ENCODE results near the gene IGFL1. TPM values are rescaled to one million over a fixed set of nuclear protein-coding genes. Genes with fewer than 3 reads are reported as not detected.

IGFL1 gene
- total RNA-seq, 1 donor from 2014 or later, result not detected

DNA sequence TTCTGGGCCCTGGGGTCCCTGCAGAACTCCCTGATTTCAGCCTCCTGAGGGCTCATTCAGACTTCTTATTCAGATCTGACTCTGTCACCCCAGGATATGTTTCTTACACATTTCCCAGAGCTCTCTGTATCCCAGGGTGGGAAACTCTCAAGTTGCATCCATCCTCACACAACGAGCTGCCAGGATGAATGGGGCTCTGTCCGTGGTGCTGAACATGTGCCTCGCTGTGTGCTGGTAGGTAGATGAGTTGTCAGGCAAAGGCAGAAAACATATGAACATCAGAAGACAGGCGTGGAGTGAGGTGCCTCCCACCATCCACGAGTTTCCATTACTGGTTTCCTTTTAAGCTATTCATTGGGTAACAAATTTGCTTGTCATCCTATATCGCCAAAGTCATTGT, 11.4 kb upstream of the IGFL1 start:
- Histone ChIP-seq H3K4me3 (ENCODE audit: insufficient read depth, low read depth, low read length) (no peak overlapping the region), H4K20me1 (ENCODE audit: insufficient read depth, low read length) (peaks cover 7% of the 10 kb centered on the region), H3K9me3 (ENCODE audit: insufficient read depth, low read depth, low read length) (no peaks in the 10 kb centered on the region), H3K27me3 (ENCODE audit: insufficient read depth, low read length) (peaks cover 38% of the 10 kb centered on the region), H3K36me3 (ENCODE audit: insufficient read depth, low read length) (no peaks in the 10 kb centered on the region), H3K27ac (ENCODE audit: low read depth, low read length) (no peak overlapping the region), H3K9ac (ENCODE audit: low read length) (no peak overlapping the region), H3K4me2 (ENCODE audit: low read length) (no peak overlapping the region), H2AFZ (ENCODE audit: low read depth, low read length) (no peak overlapping the region), H3K79me2 (ENCODE audit: insufficient read depth, low read length) (no peaks in the 10 kb centered on the region), H3K4me1 (ENCODE audit: insufficient read depth, low read length) (no peaks in the 10 kb centered on the region)
- Mint-ChIP-seq H3K27me3 (ENCODE audit: low read depth, unreplicated experiment) (peaks cover 57% of the 10 kb centered on the region), H3K27ac (ENCODE audit: unreplicated experiment) (no peak overlapping the region), H3K36me3 (ENCODE audit: low read depth, unreplicated experiment) (no peaks in the 10 kb centered on the region), H3K4me3 (ENCODE audit: unreplicated experiment) (no peak overlapping the region), H3K9me3 (ENCODE audit: unreplicated experiment) (peaks cover 6% of the 10 kb centered on the region), H3K4me1 (ENCODE audit: low read depth, unreplicated experiment) (peaks cover 12% of the 10 kb centered on the region)
- TF ChIP-seq, protein P1, sequence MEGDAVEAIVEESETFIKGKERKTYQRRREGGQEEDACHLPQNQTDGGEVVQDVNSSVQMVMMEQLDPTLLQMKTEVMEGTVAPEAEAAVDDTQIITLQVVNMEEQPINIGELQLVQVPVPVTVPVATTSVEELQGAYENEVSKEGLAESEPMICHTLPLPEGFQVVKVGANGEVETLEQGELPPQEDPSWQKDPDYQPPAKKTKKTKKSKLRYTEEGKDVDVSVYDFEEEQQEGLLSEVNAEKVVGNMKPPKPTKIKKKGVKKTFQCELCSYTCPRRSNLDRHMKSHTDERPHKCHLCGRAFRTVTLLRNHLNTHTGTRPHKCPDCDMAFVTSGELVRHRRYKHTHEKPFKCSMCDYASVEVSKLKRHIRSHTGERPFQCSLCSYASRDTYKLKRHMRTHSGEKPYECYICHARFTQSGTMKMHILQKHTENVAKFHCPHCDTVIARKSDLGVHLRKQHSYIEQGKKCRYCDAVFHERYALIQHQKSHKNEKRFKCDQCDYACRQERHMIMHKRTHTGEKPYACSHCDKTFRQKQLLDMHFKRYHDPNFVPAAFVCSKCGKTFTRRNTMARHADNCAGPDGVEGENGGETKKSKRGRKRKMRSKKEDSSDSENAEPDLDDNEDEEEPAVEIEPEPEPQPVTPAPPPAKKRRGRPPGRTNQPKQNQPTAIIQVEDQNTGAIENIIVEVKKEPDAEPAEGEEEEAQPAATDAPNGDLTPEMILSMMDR (IDR thresholded peaks at IDR 0.05; ENCODE audit: insufficient read depth, low read depth, low read length), result no peak
- no peak for TF ChIP-seq EZH2 (IDR thresholded peaks at IDR 0.05; ENCODE audit: insufficient read depth, low read length)
- DNase-seq (ENCODE audit: low read depth), result peak; percentile 25
- FAIRE-seq, result no peak

DNA sequence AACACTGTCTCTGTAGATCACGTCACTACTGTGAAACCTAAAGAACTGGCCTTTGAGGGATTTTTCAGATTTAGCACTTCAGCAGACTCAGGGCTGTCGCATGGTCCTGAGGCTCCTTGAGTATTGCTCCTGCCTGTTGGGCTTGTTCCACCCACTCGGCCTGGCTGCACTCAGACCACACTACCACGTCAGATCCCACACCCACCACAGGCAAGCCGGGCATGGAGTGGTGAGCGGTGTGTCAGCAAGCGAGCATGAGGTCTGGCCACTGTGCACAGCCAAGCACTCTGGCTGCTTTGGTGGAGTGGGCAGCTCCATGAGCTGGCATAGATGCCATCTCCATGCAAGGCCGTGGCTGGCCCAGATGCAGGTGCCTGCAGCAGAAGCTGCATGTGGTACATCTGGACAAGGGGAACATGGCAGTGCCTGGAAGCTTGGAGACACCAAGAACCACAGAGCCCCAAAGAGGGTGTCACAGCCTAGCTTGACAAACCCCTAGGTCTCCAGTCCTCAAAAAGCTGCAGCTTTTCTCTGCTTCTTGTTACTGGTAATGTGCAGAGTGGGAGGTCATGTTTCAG, 9.4 kb upstream of the IGFL1 start:
- no peak for TF ChIP-seq EZH2 (IDR thresholded peaks at IDR 0.05; ENCODE audit: insufficient read depth, low read length)
- TF ChIP-seq, protein P1 (IDR thresholded peaks at IDR 0.05; ENCODE audit: insufficient read depth, low read depth, low read length), result no peak
- no peaks in the 10 kb centered on the region for H3K9me3 ChIP-seq (ENCODE audit: insufficient read depth, low read depth, low read length)
- H3K4me3 Mint-ChIP-seq (ENCODE audit: unreplicated experiment), result no peak overlapping the region
- no peaks in the 10 kb centered on the region for H3K36me3 ChIP-seq (ENCODE audit: insufficient read depth, low read length)
- peaks cover 8% of the 10 kb centered on the region for H3K9me3 Mint-ChIP-seq (ENCODE audit: unreplicated experiment)
- H3K4me1 Mint-ChIP-seq (ENCODE audit: low read depth, unreplicated experiment), result peaks cover 9% of the 10 kb centered on the region
- no peak overlapping the region for H3K4me3 ChIP-seq (ENCODE audit: insufficient read depth, low read depth, low read length)
- peaks cover 48% of the 10 kb centered on the region for H3K27me3 ChIP-seq (ENCODE audit: insufficient read depth, low read length)
- DNase-seq (ENCODE audit: low read depth), result no peak
- H3K27ac ChIP-seq (ENCODE audit: low read depth, low read length), result no peak overlapping the region
- H3K9ac ChIP-seq (ENCODE audit: low read length), result no peak overlapping the region
- peaks cover 57% of the 10 kb centered on the region for H3K27me3 Mint-ChIP-seq (ENCODE audit: low read depth, unreplicated experiment)
- H3K79me2 ChIP-seq (ENCODE audit: insufficient read depth, low read length), result no peaks in the 10 kb centered on the region
- no peak overlapping the region for H3K4me2 ChIP-seq (ENCODE audit: low read length)
- H3K36me3 Mint-ChIP-seq (ENCODE audit: low read depth, unreplicated experiment), result no peaks in the 10 kb centered on the region
- FAIRE-seq, result no peak
- H3K4me1 ChIP-seq (ENCODE audit: insufficient read depth, low read length), result no peaks in the 10 kb centered on the region
- H4K20me1 ChIP-seq (ENCODE audit: insufficient read depth, low read length), result peaks cover 7% of the 10 kb centered on the region
- H3K27ac Mint-ChIP-seq (ENCODE audit: unreplicated experiment), result no peak overlapping the region
- H2AFZ ChIP-seq (ENCODE audit: low read depth, low read length), result no peak overlapping the region

DNA sequence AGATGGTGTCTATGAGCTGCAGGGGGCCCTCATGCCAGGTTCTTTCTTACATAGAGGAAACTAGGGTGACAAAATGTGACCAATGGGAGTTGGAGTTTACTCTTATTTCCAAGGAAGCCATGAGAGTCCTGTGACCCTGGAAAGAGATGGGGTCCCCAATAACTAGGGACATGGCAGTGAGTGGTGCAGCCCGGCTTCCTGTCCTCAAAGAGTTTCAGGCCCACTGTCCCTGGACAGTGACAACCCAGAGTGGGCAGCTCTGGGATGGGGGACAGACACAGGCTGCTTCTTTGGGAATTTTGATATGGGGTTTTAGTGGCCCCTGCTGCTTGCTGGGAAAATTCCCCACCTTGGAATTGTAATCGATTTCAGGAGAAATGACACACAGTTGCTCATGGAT, 8.4 kb upstream of the IGFL1 start:
- no peaks in the 10 kb centered on the region for H3K36me3 ChIP-seq (ENCODE audit: insufficient read depth, low read length)
- peaks cover 59% of the 10 kb centered on the region for H3K27me3 ChIP-seq (ENCODE audit: insufficient read depth, low read length)
- Mint-ChIP-seq H3K9me3 (ENCODE audit: unreplicated experiment) (peaks cover 8% of the 10 kb centered on the region), H3K4me1 (ENCODE audit: low read depth, unreplicated experiment) (peaks cover 9% of the 10 kb centered on the region), H3K36me3 (ENCODE audit: low read depth, unreplicated experiment) (no peaks in the 10 kb centered on the region), H3K27me3 (ENCODE audit: low read depth, unreplicated experiment) (peaks cover 56% of the 10 kb centered on the region), H3K27ac (ENCODE audit: unreplicated experiment) (no peak overlapping the region), H3K4me3 (ENCODE audit: unreplicated experiment) (no peak overlapping the region)
- TF ChIP-seq EZH2 (IDR thresholded peaks at IDR 0.05; ENCODE audit: insufficient read depth, low read length), result no peak
- TF ChIP-seq, protein P1 (IDR thresholded peaks at IDR 0.05; ENCODE audit: insufficient read depth, low read depth, low read length), result no peak
- no peak overlapping the region for H3K9ac ChIP-seq (ENCODE audit: low read length)
- peaks cover 7% of the 10 kb centered on the region for H4K20me1 ChIP-seq (ENCODE audit: insufficient read depth, low read length)
- H2AFZ ChIP-seq (ENCODE audit: low read depth, low read length), result no peak overlapping the region
- no peaks in the 10 kb centered on the region for H3K9me3 ChIP-seq (ENCODE audit: insufficient read depth, low read depth, low read length)
- no peak for FAIRE-seq
- DNase-seq (ENCODE audit: low read depth), result no peak
- no peak overlapping the region for H3K4me3 ChIP-seq (ENCODE audit: insufficient read depth, low read depth, low read length)
- no peak overlapping the region for H3K4me2 ChIP-seq (ENCODE audit: low read length)
- no peaks in the 10 kb centered on the region for H3K4me1 ChIP-seq (ENCODE audit: insufficient read depth, low read length)
- H3K79me2 ChIP-seq (ENCODE audit: insufficient read depth, low read length), result no peaks in the 10 kb centered on the region
- no peak overlapping the region for H3K27ac ChIP-seq (ENCODE audit: low read depth, low read length)

All from astrocyte (in vitro differentiated cells and primary cell).